GM12891 (cell line): ENCODE data around the gene ZNF346.

ENCODE experiments used
- DNase-seq: peaks from one replicate; pipeline ENCODE4 v3.0.0; 2011; ENCODE audit warnings: low spot score; ENCODE audit not compliant: insufficient read length
- FAIRE-seq: peaks from 2 replicates; lab custom pipeline; 2011; peaks lifted over from hg19 to GRCh38; lab: Jason Lieb, UNC
- PAX5 ChIP-seq: IDR thresholded peaks from 2 replicates; pipeline ENCODE4 v1.6.1; 2011; ENCODE audit warnings: low read length, moderate library complexity, mild to moderate bottlenecking; ENCODE audit not compliant: insufficient read depth, severe bottlenecking
- POLR2A ChIP-seq: IDR thresholded peaks from 2 replicates; pipeline ENCODE4 v1.6.1; 2011; ENCODE audit warnings: low read depth, low read length, control low read depth
- POLR2AphosphoS5 ChIP-seq: IDR thresholded peaks from 2 replicates; pipeline ENCODE4 v1.6.1; 2011; ENCODE audit warnings: low read depth, low read length, control low read depth
- POU2F2 ChIP-seq: IDR thresholded peaks from 2 replicates; pipeline ENCODE4 v1.6.1; 2011; ENCODE audit warnings: low read depth, mild to moderate bottlenecking, control low read depth, low read length, moderate library complexity
- SPI1 ChIP-seq: IDR thresholded peaks from 2 replicates; pipeline ENCODE4 v1.6.1; 2011; ENCODE audit warnings: low read depth, low read length, control low read depth
- TAF1 ChIP-seq: IDR thresholded peaks from 2 replicates; pipeline ENCODE4 v1.6.1; 2011; ENCODE audit warnings: low read depth, low read length, control low read depth

ZNF346 gene

GRCh38 chr5:177008716-177009115, 13.8 kb upstream of the ZNF346 start:
- FAIRE-seq (no peak), DNase-seq (no peak)
- TF ChIP-seq TAF1 (no peak), SPI1 (no peak), PAX5 (no peak), POLR2A (no peak)

GRCh38 chr5:177010153-177010552, 12.3 kb upstream of the ZNF346 start:
- no peak for FAIRE-seq
- TF ChIP-seq TAF1 (no peak), POU2F2 (no peak), SPI1 (no peak), PAX5 (no peak), POLR2A (no peak), POLR2AphosphoS5 (no peak)
- DNase-seq = no peak

- no peak for DNase-seq
- no peak for TF ChIP-seq PAX5
- TF ChIP-seq SPI1 = no peak
- TF ChIP-seq POLR2AphosphoS5 = no peak
- no peak for TF ChIP-seq POU2F2
- TF ChIP-seq POLR2A = no peak
- no peak for TF ChIP-seq TAF1
- no peak for FAIRE-seq
Measured at GRCh38 chr5:177015156-177015555, 7.3 kb upstream of the ZNF346 start.

- TF ChIP-seq PAX5 (no peak), POLR2A (no peak), TAF1 (no peak), SPI1 (no peak), POU2F2 (no peak), POLR2AphosphoS5 (no peak)
- no peak for FAIRE-seq
- DNase-seq = no peak
Measured at GRCh38 chr5:177018341-177018740, 4.2 kb upstream of the ZNF346 start.

- DNase-seq (no peak), FAIRE-seq (no peak)
- no peak for TF ChIP-seq TAF1
- TF ChIP-seq PAX5 = no peak
- TF ChIP-seq POLR2AphosphoS5 = no peak
- no peak for TF ChIP-seq SPI1
- TF ChIP-seq POU2F2 = no peak
- no peak for TF ChIP-seq POLR2A
Measured at GRCh38 chr5:177020033-177020432, 2.5 kb upstream of the ZNF346 start.

- no peak for DNase-seq
- TF ChIP-seq POLR2AphosphoS5 = no peak
- no peak for TF ChIP-seq POU2F2
- TF ChIP-seq TAF1 = no peak
- no peak for TF ChIP-seq SPI1
- no peak for TF ChIP-seq PAX5
- TF ChIP-seq POLR2A = no peak
- FAIRE-seq = no peak
Measured at GRCh38 chr5:177023303-177023664, 788 bp downstream of the ZNF346 start.

- TF ChIP-seq POLR2AphosphoS5 = no peak
- no peak for TF ChIP-seq PAX5
- TF ChIP-seq POU2F2 = no peak
- no peak for TF ChIP-seq POLR2A
- no peak for TF ChIP-seq TAF1
- no peak for TF ChIP-seq SPI1
- FAIRE-seq (no peak), DNase-seq (no peak)
Measured at GRCh38 chr5:177024559-177024958, 2.1 kb downstream of the ZNF346 start.

- no peak for DNase-seq
- no peak for TF ChIP-seq SPI1
- TF ChIP-seq POLR2A = no peak
- no peak for TF ChIP-seq POLR2AphosphoS5
- TF ChIP-seq TAF1 = no peak
- no peak for TF ChIP-seq POU2F2
- no peak for FAIRE-seq
Measured at GRCh38 chr5:177025101-177025601, 2.7 kb downstream of the ZNF346 start.

- no peak for FAIRE-seq
- no peak for DNase-seq
- no peak for TF ChIP-seq POLR2A
- no peak for TF ChIP-seq POU2F2
Measured at GRCh38 chr5:177027665-177028064, 5.2 kb downstream of the ZNF346 start.

GRCh38 chr5:177029498-177029897, 7.0 kb downstream of the ZNF346 start:
- FAIRE-seq (no peak), DNase-seq (no peak)
- TF ChIP-seq TAF1 (no peak), PAX5 (no peak), POLR2AphosphoS5 (no peak), SPI1 (no peak), POLR2A (no peak), POU2F2 (no peak)
